HG02610 (cell line): ENCODE data around the gene MAST4.

ENCODE experiments used
- ATAC-seq: cut with Tn5 transposase; IDR thresholded peaks from one replicate; pipeline ENCODE4 v1.9.1; 2021; ENCODE audit warnings: mild to moderate bottlenecking, moderate library complexity; ENCODE audit not compliant: unreplicated experiment

Gene MAST4

GRCh38 chr5:67009028-67009427 is 412.8 kb downstream of the MAST4 start:
- no peak for ATAC-seq

GRCh38 chr5:67010684-67011409 is 414.7 kb downstream of the MAST4 start:
- ATAC-seq, result no peak

- no peak for ATAC-seq
Observed at GRCh38 chr5:67011422-67011821, 415.2 kb downstream of the MAST4 start.

- no peak for ATAC-seq
Observed at GRCh38 chr5:67012171-67012570, 416.0 kb downstream of the MAST4 start.

- no peak for ATAC-seq
Observed at GRCh38 chr5:67013719-67014118, 417.5 kb downstream of the MAST4 start.

- ATAC-seq, result no peak
Observed at GRCh38 chr5:67014191-67014590, 418.0 kb downstream of the MAST4 start.

- ATAC-seq, result no peak
Observed at GRCh38 chr5:67014957-67015400, 418.8 kb downstream of the MAST4 start.

- no peak for ATAC-seq
Observed at GRCh38 chr5:67015541-67016191, 419.5 kb downstream of the MAST4 start.

- ATAC-seq, result no peak
Observed at GRCh38 chr5:67019065-67019845, 423.1 kb downstream of the MAST4 start.

GRCh38 chr5:67020096-67020615 is 424.0 kb downstream of the MAST4 start:
- no peak for ATAC-seq

GRCh38 chr5:67021031-67021430 is 424.8 kb downstream of the MAST4 start:
- no peak for ATAC-seq

GRCh38 chr5:67021521-67021920 is 425.3 kb downstream of the MAST4 start:
- peak; percentile 53 for ATAC-seq

- ATAC-seq, result no peak
Observed at GRCh38 chr5:67021962-67022361, 425.8 kb downstream of the MAST4 start.

GRCh38 chr5:67025457-67025856 is 429.3 kb downstream of the MAST4 start:
- no peak for ATAC-seq

- ATAC-seq, result no peak
Observed at GRCh38 chr5:67026278-67026677, 430.1 kb downstream of the MAST4 start.

- no peak for ATAC-seq
Observed at GRCh38 chr5:67027171-67027570, 431.0 kb downstream of the MAST4 start.

GRCh38 chr5:67028371-67028770 is 432.2 kb downstream of the MAST4 start:
- ATAC-seq, result no peak

- no peak for ATAC-seq
Observed at GRCh38 chr5:67028941-67029340, 432.7 kb downstream of the MAST4 start.

- ATAC-seq, result no peak
Observed at GRCh38 chr5:67029481-67029880, 433.3 kb downstream of the MAST4 start.

GRCh38 chr5:67030289-67031056 is 434.3 kb downstream of the MAST4 start:
- no peak for ATAC-seq

- no peak for ATAC-seq
Observed at GRCh38 chr5:67031057-67031443, 434.9 kb downstream of the MAST4 start.
